ENCODE results near the gene N4BP3.

The N4BP3 gene

DNA sequence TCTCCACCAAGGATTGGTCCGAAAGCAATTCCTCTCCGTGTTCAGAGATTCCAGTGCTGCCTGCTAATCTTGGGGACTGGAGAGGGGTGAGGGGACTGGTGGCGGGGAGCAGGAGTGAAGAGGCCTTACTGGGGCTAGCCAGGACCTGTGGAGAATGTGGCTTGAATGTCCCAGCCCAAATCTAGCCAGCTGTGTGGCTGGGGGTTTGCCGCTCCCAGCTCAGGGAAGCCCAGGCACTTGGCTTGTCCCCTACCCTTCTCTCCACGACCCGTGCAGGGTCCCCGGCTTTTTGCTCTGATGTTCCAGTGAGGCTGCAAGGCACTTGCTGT, 2.4 kb downstream of the N4BP3 start:
- TF ChIP-seq, protein P1, sequence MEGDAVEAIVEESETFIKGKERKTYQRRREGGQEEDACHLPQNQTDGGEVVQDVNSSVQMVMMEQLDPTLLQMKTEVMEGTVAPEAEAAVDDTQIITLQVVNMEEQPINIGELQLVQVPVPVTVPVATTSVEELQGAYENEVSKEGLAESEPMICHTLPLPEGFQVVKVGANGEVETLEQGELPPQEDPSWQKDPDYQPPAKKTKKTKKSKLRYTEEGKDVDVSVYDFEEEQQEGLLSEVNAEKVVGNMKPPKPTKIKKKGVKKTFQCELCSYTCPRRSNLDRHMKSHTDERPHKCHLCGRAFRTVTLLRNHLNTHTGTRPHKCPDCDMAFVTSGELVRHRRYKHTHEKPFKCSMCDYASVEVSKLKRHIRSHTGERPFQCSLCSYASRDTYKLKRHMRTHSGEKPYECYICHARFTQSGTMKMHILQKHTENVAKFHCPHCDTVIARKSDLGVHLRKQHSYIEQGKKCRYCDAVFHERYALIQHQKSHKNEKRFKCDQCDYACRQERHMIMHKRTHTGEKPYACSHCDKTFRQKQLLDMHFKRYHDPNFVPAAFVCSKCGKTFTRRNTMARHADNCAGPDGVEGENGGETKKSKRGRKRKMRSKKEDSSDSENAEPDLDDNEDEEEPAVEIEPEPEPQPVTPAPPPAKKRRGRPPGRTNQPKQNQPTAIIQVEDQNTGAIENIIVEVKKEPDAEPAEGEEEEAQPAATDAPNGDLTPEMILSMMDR (conservative IDR thresholded peaks at IDR 0.05; ENCODE audit: low read depth, low read length) = no peak
- H3K4me3 ChIP-seq (ENCODE audit: low read depth, low read length) = no peak overlapping the region
- no peak for DNase-seq (ENCODE audit: low read depth)

DNA sequence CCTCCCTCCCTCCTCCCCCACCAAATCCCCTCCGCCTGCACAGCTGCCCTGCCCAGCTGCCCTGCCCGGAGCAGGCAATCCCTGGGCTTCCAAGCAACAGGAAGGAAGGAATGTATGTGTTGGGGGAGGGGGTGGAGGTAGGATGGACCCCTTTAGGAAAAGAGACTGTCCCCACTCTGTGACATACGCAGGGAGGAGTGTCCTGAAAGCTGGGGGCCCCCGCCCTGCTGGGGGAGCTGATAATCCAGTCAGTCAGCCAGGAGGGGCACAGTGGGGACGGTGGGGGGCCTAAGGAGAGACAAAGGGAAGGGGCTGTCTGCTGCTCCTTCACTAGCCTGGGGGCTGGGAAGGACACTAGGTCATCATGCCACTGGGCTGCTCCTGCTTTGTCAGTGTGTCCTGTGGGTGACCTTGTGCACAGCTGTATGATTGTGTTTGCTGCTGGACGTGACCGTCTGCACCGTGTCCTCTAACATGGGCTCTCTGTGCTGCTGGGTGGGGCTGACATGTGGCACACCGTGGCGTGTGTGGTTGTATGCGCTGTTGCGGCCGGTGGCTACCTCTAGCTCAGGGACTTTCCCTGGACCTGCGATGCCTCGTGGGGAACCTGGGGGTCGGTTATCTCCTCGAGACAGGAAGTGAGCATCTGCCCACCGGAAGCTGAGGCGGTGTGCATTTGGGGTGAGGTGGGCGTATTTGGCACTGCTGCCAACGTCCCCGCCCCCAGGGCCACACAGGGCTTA, 3.0 kb downstream of the N4BP3 start:
- DNase-seq (ENCODE audit: low read depth) = no peak
- TF ChIP-seq, protein P1 (conservative IDR thresholded peaks at IDR 0.05; ENCODE audit: low read depth, low read length) = no peak
- no peak overlapping the region for H3K4me3 ChIP-seq (ENCODE audit: low read depth, low read length)

DNA sequence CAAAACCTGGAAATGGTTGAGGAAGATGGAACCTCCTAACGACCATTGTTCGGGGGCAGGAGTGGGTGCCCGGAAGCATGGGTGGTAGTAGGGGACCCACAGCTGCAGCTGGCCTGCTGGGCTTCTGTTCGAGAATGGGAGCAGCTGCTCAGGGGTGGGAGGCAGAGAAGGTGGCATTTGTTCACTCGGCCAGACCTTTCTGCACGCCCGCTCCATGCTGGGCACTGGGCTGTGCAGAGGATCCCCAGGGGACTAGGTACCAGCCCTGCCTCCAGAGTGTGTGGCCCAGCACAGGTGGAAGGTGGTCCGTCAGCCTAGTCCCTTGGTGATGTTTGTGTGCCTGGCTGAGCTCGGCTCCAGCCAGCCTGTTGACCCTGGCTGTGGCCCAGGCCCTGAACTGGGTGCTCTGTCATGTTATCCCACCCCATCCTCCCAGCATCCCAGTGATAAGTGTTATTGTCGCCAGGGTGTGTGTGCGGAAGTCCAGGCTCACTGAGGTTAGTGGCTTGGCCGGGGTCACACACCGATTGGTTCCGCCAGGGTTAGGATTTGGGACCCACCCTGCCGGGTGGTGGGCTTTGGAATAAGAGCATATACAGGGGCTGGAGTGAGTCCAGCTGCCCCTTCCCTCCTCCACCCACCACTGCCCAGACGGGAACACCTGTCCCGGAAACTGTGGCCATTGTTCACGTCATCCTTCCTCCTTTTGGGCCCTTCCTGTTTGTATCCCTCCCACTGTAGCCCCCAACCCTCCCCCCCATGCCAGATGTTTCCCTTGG, 4.8 kb downstream of the N4BP3 start:
- TF ChIP-seq, protein P1 (conservative IDR thresholded peaks at IDR 0.05; ENCODE audit: low read depth, low read length) = no peak
- no peak for DNase-seq (ENCODE audit: low read depth)
- no peak overlapping the region for H3K4me3 ChIP-seq (ENCODE audit: low read depth, low read length)

DNA sequence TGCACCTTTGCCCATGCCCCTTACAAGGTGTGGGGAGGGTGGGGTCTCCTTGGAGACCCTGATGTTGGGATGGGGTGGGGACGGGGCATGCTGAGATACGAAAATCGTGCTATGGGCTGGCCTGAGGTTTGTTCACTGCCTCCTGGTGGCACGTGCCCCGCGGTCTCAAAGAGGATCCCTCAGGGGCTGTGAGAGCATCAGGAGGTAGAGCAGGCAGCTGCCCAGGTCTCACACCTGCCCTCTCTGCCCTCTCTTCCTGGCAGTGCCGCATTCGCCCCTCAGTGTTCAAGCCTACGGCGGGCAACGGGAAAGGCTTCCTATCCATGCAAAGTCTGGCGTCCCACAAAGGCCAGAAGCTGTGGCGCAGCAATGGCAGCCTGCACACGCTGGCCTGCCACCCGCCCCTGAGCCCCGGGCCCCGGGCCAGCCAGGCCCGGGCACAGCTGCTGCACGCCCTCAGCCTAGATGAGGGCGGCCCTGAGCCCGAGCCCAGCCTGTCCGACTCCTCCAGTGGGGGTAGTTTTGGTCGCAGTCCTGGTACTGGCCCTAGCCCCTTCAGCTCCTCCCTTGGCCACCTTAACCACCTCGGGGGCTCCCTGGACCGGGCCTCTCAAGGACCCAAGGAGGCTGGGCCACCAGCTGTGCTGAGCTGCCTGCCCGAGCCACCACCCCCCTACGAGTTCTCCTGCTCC, 6.7 kb downstream of the N4BP3 start:
- no peak overlapping the region for H3K4me3 ChIP-seq (ENCODE audit: low read depth, low read length)
- TF ChIP-seq, protein P1 (conservative IDR thresholded peaks at IDR 0.05; ENCODE audit: low read depth, low read length) = no peak
- DNase-seq (ENCODE audit: low read depth) = no peak

DNA sequence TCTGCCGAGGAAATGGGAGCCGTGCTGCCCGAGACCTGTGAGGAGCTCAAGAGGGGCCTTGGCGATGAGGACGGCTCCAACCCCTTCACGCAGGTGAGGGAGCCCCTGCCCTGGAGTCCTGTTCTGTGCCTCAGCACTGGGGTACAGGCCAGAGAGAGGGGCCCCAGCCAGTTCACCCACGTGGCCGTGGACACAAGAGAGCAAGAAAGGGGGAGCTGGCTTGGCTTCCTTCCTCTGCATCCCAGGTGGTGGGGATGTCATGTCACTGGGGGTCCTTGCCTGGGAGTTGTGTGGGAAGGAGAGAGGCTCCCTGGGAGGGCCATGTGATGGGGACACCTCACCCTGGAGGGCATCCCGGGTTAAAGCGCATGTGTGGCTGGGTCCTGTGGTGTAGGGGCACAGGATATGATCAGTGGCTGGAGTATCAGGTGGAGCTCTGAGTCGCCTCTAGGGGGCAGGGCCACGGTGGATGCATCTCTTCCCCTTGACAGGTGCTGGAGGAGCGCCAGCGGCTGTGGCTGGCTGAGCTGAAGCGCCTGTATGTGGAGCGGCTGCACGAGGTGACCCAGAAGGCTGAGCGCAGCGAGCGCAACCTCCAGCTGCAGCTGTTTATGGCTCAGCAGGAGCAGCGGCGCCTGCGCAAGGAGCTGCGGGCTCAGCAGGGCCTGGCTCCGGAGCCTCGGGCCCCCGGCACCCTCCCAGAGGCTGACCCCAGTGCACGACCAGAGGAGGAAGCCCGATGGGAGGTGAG, 7.5 kb downstream of the N4BP3 start:
- TF ChIP-seq, protein P1 (conservative IDR thresholded peaks at IDR 0.05; ENCODE audit: low read depth, low read length) = peak; percentile 65
- H3K4me3 ChIP-seq (ENCODE audit: low read depth, low read length) = peak overlapping the region; percentile 30
- peak; percentile 92 for DNase-seq (ENCODE audit: low read depth)

DNA sequence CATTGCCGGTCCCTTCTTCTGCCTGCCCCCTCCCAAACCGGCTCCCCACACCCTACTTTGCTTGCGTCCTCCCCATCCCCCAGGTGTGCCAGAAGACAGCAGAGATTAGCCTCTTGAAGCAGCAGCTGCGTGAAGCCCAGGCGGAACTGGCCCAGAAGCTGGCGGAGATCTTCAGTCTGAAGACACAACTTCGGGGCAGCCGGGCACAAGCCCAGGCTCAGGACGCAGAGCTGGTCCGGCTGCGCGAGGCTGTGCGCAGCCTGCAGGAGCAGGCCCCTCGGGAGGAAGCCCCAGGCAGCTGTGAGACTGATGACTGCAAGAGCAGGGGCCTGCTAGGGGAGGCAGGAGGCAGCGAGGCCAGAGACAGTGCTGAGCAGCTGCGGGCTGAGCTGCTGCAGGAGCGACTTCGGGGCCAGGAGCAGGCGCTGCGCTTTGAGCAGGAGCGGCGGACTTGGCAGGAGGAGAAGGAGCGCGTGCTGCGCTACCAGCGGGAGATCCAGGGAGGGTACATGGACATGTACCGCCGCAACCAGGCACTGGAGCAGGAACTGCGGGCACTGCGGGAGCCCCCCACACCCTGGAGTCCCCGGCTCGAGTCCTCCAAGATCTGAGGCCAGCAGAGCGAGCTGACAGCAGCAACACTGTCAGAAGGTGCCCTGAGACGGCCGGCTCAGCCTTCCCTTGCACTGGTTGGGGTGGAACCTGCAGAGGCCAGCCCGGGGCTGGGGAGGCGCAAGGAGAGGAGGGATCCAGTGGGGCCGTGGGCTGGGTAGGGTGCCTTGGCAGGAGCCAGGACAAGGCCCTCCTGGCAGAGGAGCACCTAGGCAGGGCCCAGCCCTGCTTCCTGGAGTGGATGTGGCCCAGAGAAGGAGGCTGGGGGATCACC, 8.3 kb downstream of the N4BP3 start:
- H3K4me3 ChIP-seq (ENCODE audit: low read depth, low read length) = peak overlapping the region; percentile 30
- no peak for DNase-seq (ENCODE audit: low read depth)
- TF ChIP-seq, protein P1 (conservative IDR thresholded peaks at IDR 0.05; ENCODE audit: low read depth, low read length) = no peak
